ENCODE measurements around the gene CD40.

The CD40 gene

GRCh38 chr20:46175127-46175494 is 57.0 kb downstream of the CD40 start:
- DNase-seq: no peak

DNA sequence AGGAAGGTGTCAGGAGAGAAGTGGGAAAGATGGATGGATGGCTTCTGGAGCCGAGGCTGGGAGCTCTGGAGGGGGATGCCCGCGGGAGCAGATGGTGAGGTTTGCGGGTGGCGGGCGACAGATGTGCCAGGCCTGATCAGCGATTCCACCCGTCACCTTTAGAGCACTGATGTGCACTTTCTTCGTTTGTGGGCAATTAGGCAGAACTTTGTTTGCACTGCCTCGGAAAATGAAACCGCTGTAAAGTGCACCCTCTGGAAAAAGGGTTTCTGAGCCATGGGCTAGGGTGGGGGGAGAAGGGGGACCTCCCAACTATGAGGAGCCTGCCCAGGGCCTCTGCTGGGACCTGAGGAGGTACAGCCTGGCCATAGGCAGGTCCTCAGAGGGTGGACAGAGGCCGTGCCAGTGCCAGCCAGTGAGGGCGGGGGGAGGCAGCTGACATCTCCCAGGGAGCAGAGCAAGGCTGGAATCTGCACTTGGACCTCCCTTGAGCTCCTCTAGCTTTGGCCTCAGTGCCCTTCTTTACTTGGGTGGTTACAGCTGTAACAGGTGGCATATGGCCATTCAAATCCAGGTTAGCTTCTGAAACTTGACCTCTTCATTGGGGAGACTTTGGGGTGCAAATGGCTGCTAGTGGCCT is 58.7 kb downstream of the CD40 start:
- no peak for DNase-seq

GRCh38 chr20:46177768-46178167 is 59.7 kb downstream of the CD40 start:
- no peak for DNase-seq

DNA sequence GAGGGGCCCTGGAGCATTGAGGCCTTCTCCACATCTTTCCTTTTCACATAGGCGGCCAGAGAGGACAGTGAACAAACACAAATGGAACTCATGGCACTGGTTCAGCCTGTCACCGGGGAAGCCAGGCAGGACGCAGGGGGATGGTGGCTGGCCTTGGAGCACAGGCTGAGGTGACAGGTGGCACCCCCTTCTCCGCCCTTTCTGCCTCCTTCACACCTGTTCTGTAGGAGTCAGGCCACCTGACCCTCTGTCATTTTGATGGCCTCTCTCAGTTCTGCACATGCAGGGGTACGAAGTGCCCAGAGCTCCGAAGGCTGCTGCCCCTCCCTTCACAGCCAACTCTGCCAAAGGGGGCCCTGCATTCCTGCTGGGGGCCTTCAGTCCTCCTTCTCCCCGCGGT is 60.8 kb downstream of the CD40 start:
- no peak for DNase-seq

Data from GOT3 (cell line).